GM23248 (cell line): ENCODE data around the gene PIAS3. TPM values are rescaled to one million over a fixed set of nuclear protein-coding genes. Genes with fewer than 3 reads are reported as not detected.
A peak's percentile ranks its signal among the peaks of the same experiment; 100 is the strongest.

Experiments
- DNase-seq: peaks from one replicate; pipeline ENCODE4 v3.0.0-alpha.2; 2015
- H2AFZ ChIP-seq: fragments of 200-600 bp; sonication (generic); 2 replicates; pipeline ENCODE4 v1.6.1; 2016; ENCODE audit warnings: antibody characterized with exemption
- H3F3A ChIP-seq: fragments of 200-600 bp; sonication (generic); 2 replicates; pipeline ENCODE4 v1.6.1; 2016; ENCODE audit warnings: mild to moderate bottlenecking, antibody characterized with exemption, mixed run types; ENCODE audit not compliant: insufficient read depth
- H3K27ac ChIP-seq: fragments of 200-600 bp; sonication (generic); 2 replicates; pipeline ENCODE4 v1.5.1; 2016; ENCODE audit warnings: mild to moderate bottlenecking
- H3K27me3 ChIP-seq: fragments of 200-600 bp; sonication (generic); replicated peaks from 2 replicates; pipeline ENCODE4 v1.6.1; 2016; ENCODE audit warnings: mild to moderate bottlenecking; ENCODE audit not compliant: insufficient read depth
- H3K36me3 ChIP-seq: fragments of 200-600 bp; sonication (generic); 2 replicates; pipeline ENCODE4 v1.6.1; 2016; ENCODE audit warnings: low read depth, mild to moderate bottlenecking
- H3K4me1 ChIP-seq: fragments of 200-600 bp; sonication (generic); 2 replicates; pipeline ENCODE4 v1.6.1; 2016; ENCODE audit warnings: mild to moderate bottlenecking; ENCODE audit not compliant: insufficient read depth
- H3K4me2 ChIP-seq: fragments of 200-600 bp; sonication (generic); one replicate; pipeline ENCODE4 v1.6.1; 2016; ENCODE audit warnings: mild to moderate bottlenecking; ENCODE audit not compliant: unreplicated experiment
- H3K4me3 ChIP-seq: fragments of 200-600 bp; sonication (generic); 2 replicates; pipeline ENCODE4 v1.5.1; 2016; ENCODE audit warnings: mild to moderate bottlenecking
- H3K79me2 ChIP-seq: fragments of 200-600 bp; sonication (generic); 2 replicates; pipeline ENCODE4 v1.6.1; 2016; ENCODE audit warnings: mild to moderate bottlenecking; ENCODE audit not compliant: insufficient read depth
- H3K9ac ChIP-seq: fragments of 200-600 bp; sonication (generic); 2 replicates; pipeline ENCODE4 v1.6.1; 2016; ENCODE audit warnings: mild to moderate bottlenecking
- H3K9me2 ChIP-seq: fragments of 200-600 bp; sonication (generic); 2 replicates; pipeline ENCODE4 v1.6.1; 2016; ENCODE audit warnings: mixed run types, mild to moderate bottlenecking, moderate library complexity; ENCODE audit not compliant: insufficient read depth
- H3K9me3 ChIP-seq: fragments of 200-600 bp; sonication (generic); one replicate; pipeline ENCODE4 v1.6.1; 2017; ENCODE audit warnings: low read depth
- H4K20me1 ChIP-seq: fragments of 200-600 bp; sonication (generic); 2 replicates; pipeline ENCODE4 v1.6.0; 2016; ENCODE audit not compliant: insufficient read depth
- EZH2 ChIP-seq: fragments of 200-600 bp; sonication (generic); IDR thresholded peaks from 2 replicates; pipeline ENCODE4 v1.6.1; 2018; ENCODE audit warnings: antibody characterized with exemption, mild to moderate bottlenecking; ENCODE audit not compliant: insufficient read depth, poor library complexity, severe bottlenecking
- EZH2phosphoT487 ChIP-seq: fragments of 200-600 bp; sonication (generic); IDR thresholded peaks from 2 replicates; pipeline ENCODE4 v1.6.1; 2018; ENCODE audit warnings: antibody characterized with exemption, moderate library complexity, mild to moderate bottlenecking, low read depth; ENCODE audit not compliant: insufficient read depth
- WGBS, 2 experiments: methylation state at CpG; one replicate each; pipeline ENCODE4 v1.1.6; 2015 to 2017; ENCODE audit warnings: low lambda C conversion rate in 2 of 2, low coverage in 1 of 2; ENCODE audit errors: missing lambda C conversion rate in 2 of 2; 5-methylcytosine and 5-hydroxymethylcytosine counted together
- in situ Hi-C: fragments of 300-500 bp; cut with MboI; formaldehyde crosslinking; loops from 2 replicates; pipeline ENCODE4 v1.15.0; 2020
- polyA plus RNA-seq: library from polyadenylated mRNA; unstranded; fragments of >200 nt; fragmentation: Nextera tagmentation; extraction: Ambion mirVana; gene quantifications from 2 replicates; pipeline ENCODE4 v1.2.1, GENCODE V29; 2016
- total RNA-seq: library from RNA; depleted of rRNA; stranded (reverse); fragments of >200 nt; shearing (Covaris generic); gene quantifications from 2 replicates; pipeline ENCODE4 v1.2.3, GENCODE V29; 2014

Gene PIAS3
- total and polyA plus RNA-seq, 2 experiments from 2014 or later, result 22.2 to 63.0 TPM

GRCh38 chr1:145887631-145888030 lies 28.8 kb upstream of the PIAS3 start:
- H3K9me3 ChIP-seq, result no peaks in the 10 kb centered on the region
- H3K4me1 ChIP-seq, result peaks cover 30% of the 10 kb centered on the region
- H3K79me2 ChIP-seq, result no peaks in the 10 kb centered on the region
- no peak overlapping the region for H3K4me2 ChIP-seq
- H3K27ac ChIP-seq, result no peak overlapping the region
- no peaks in the 10 kb centered on the region for H4K20me1 ChIP-seq
- WGBS, 2 experiments, result 77 to 80% methylated on average over 5 of the region's 5 CpGs
- no peaks in the 10 kb centered on the region for H3K36me3 ChIP-seq
- H3K9me2 ChIP-seq, result no peaks in the 10 kb centered on the region
- TF ChIP-seq EZH2 (no peak), EZH2phosphoT487 (no peak)
- no peak overlapping the region for H3K9ac ChIP-seq
- H3F3A ChIP-seq, result peaks cover 41% of the 10 kb centered on the region
- no peak overlapping the region for H3K4me3 ChIP-seq
- DNase-seq, result no peak
- no peaks in the 10 kb centered on the region for H3K27me3 ChIP-seq
- in situ Hi-C loops, result no loop called here
- no peak overlapping the region for H2AFZ ChIP-seq

GRCh38 chr1:145886816-145887215 lies 27.9 kb upstream of the PIAS3 start:
- Histone ChIP-seq H3K4me1 (peaks cover 25% of the 10 kb centered on the region), H3K4me2 (no peak overlapping the region), H4K20me1 (no peaks in the 10 kb centered on the region), H2AFZ (no peak overlapping the region), H3K4me3 (no peak overlapping the region), H3K9me3 (no peaks in the 10 kb centered on the region), H3K79me2 (no peaks in the 10 kb centered on the region), H3K9ac (no peak overlapping the region), H3F3A (peaks cover 36% of the 10 kb centered on the region), H3K36me3 (no peaks in the 10 kb centered on the region), H3K27ac (no peak overlapping the region), H3K9me2 (no peaks in the 10 kb centered on the region), H3K27me3 (no peaks in the 10 kb centered on the region)
- no peak for DNase-seq
- WGBS, 2 experiments, result 77 to 80% methylated on average over 8 of the region's 8 CpGs
- in situ Hi-C loops, result no loop called here
- TF ChIP-seq EZH2, result no peak
- TF ChIP-seq EZH2phosphoT487, result no peak

- peak overlapping the region; percentile 81 for H3K4me2 ChIP-seq
- WGBS, 2 experiments, result 49% methylated on average over 11 of the region's 11 CpGs
- TF ChIP-seq EZH2, result no peak
- TF ChIP-seq EZH2phosphoT487, result no peak
- no peaks in the 10 kb centered on the region for H3K36me3 ChIP-seq
- peak overlapping the region; percentile 91 for H2AFZ ChIP-seq
- no peak overlapping the region for H3K27ac ChIP-seq
- no peaks in the 10 kb centered on the region for H3K9me3 ChIP-seq
- no peak for DNase-seq
- in situ Hi-C loops, result no loop called here
- H3K27me3 ChIP-seq, result no peaks in the 10 kb centered on the region
- H4K20me1 ChIP-seq, result no peaks in the 10 kb centered on the region
- peaks cover 32% of the 10 kb centered on the region for H3F3A ChIP-seq
- no peaks in the 10 kb centered on the region for H3K79me2 ChIP-seq
- H3K4me3 ChIP-seq, result peak overlapping the region; percentile 80
- H3K4me1 ChIP-seq, result peaks cover 21% of the 10 kb centered on the region
- no peaks in the 10 kb centered on the region for H3K9me2 ChIP-seq
- H3K9ac ChIP-seq, result no peak overlapping the region
Measured at GRCh38 chr1:145886390-145886789, 27.5 kb upstream of the PIAS3 start.

GRCh38 chr1:145885738-145886287 lies 26.9 kb upstream of the PIAS3 start, which contains the start of gene ANKRD35:
ANKRD35 (minus strand) TSS chr1:145885866; CDS start chr1:145885758, 108 bp downstream.
- Histone ChIP-seq H3K9me3 (no peaks in the 10 kb centered on the region), H3K4me2 (peak within 1 kb of the TSS; percentile 81), H4K20me1 (no peaks in the 10 kb centered on the region), H3F3A (peaks cover 27% of the 10 kb centered on the region), H3K27ac (peak within 1 kb of the TSS; percentile 38), H3K36me3 (no peaks in the 10 kb centered on the region), H3K9ac (no peak within 1 kb of the TSS), H3K79me2 (no peaks in the 10 kb centered on the region), H3K9me2 (no peaks in the 10 kb centered on the region), H3K4me3 (peak within 1 kb of the TSS; percentile 80), H2AFZ (peak within 1 kb of the TSS; percentile 91), H3K27me3 (no peaks in the 10 kb centered on the region), H3K4me1 (peaks cover 15% of the 10 kb centered on the region)
- 0 to 2% methylated on average over 13 to 36 of the region's 36 CpGs for WGBS, 2 experiments
- in situ Hi-C loops, result no loop called here
- peak; percentile 86 for DNase-seq
- TF ChIP-seq EZH2 (no peak), EZH2phosphoT487 (no peak)
